Muscle layer of colon (tissue), 2 donors: Measurements from ENCODE around the gene PRR3.
"Not testable (repeated sequence)": the region's sequence is repeated elsewhere in the genome, so short reads cannot be mapped to it uniquely, and the experiment has no call there.

Experiments used
- H3K27ac ChIP-seq: one replicate; pipeline ENCODE4 v1.7.0; 2013; ENCODE audit warnings: low read depth, mild to moderate bottlenecking, low read length, moderate library complexity
- H3K27me3 ChIP-seq, 2 donors: one replicate each; pipeline ENCODE4 v1.7.0; 2013; ENCODE audit warnings: low read length in 2 of 2, mild to moderate bottlenecking in 2 of 2; ENCODE audit not compliant: insufficient read depth in 2 of 2, control insufficient read depth in 1 of 2
- H3K36me3 ChIP-seq: one replicate; pipeline ENCODE4 v1.7.0; 2013; ENCODE audit warnings: mild to moderate bottlenecking, low read length; ENCODE audit not compliant: insufficient read depth
- H3K4me1 ChIP-seq: one replicate; pipeline ENCODE4 v1.7.0; 2013; ENCODE audit warnings: mild to moderate bottlenecking, low read length; ENCODE audit not compliant: insufficient read depth
- H3K4me3 ChIP-seq, 2 donors: one replicate each; pipeline ENCODE4 v1.7.0; 2013; ENCODE audit warnings: low read length in 2 of 2, low read depth in 1 of 2, mild to moderate bottlenecking in 1 of 2, moderate library complexity in 1 of 2
- H3K9ac ChIP-seq: one replicate; pipeline ENCODE4 v1.7.0; 2013; ENCODE audit warnings: low read length
- H3K9me3 ChIP-seq: one replicate; pipeline ENCODE4 v1.7.0; 2013; ENCODE audit warnings: mild to moderate bottlenecking, low read length
- donor health status: abdominal sarcoma.
- donor health status: Adenocarcinoma of cecum.

PRR3 gene

GRCh38 chr6:30583921-30584320 lies 26.8 kb downstream of the PRR3 start:
- Histone ChIP-seq H3K4me1 (no peaks in the 10 kb centered on the region), H3K36me3 (peaks cover 82% of the 10 kb centered on the region), H3K9me3 (no peaks in the 10 kb centered on the region), H3K9ac (no peak overlapping the region), H3K4me3 (no peak overlapping the region), H3K27ac (no peak overlapping the region), H3K27me3 (no peaks in the 10 kb centered on the region)

- no peaks in the 10 kb centered on the region for H3K9me3 ChIP-seq
- peaks cover 4% of the 10 kb centered on the region for H3K4me1 ChIP-seq
- no peak overlapping the region for H3K27ac ChIP-seq
- no peaks in the 10 kb centered on the region for H3K27me3 ChIP-seq
- H3K4me3 ChIP-seq: no peak overlapping the region
- peaks cover 73% of the 10 kb centered on the region for H3K36me3 ChIP-seq
- no peak overlapping the region for H3K9ac ChIP-seq
Measured at GRCh38 chr6:30589754-30590358, 32.8 kb downstream of the PRR3 start.

GRCh38 chr6:30590509-30590908 lies 33.4 kb downstream of the PRR3 start:
- Histone ChIP-seq H3K27ac (no peak overlapping the region), H3K9me3 (no peaks in the 10 kb centered on the region), H3K4me3 (no peak overlapping the region), H3K36me3 (peaks cover 69% of the 10 kb centered on the region), H3K4me1 (peaks cover 4% of the 10 kb centered on the region), H3K9ac (no peak overlapping the region), H3K27me3 (no peaks in the 10 kb centered on the region)

DNA sequence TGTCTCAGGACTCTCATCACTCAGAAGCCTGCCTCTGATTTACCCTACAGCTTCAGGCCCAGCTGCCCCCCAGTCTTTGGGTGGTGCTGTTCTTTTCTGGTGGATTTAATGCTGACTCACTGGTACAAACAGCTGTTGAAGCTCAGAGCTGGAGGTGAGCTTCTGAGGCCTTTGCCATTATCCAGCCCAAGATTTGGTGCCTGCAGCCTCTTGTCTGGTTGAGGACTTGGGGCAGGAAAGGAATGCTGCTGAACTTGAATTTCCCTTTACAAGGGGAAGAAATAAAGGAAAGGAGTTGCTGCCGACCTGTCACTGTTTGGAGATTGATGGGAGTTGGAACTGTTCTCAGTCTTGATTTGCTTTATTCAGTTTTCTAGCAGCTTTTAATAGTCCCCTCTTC lies 33.9 kb downstream of the PRR3 start:
- Histone ChIP-seq H3K4me1 (peaks cover 4% of the 10 kb centered on the region), H3K36me3 (peaks cover 64% of the 10 kb centered on the region), H3K27ac (no peak overlapping the region), H3K9me3 (no peaks in the 10 kb centered on the region), H3K27me3 (no peaks in the 10 kb centered on the region), H3K4me3 (no peak overlapping the region), H3K9ac (no peak overlapping the region)

GRCh38 chr6:30592287-30592686 lies 35.2 kb downstream of the PRR3 start:
- H3K9ac ChIP-seq: no peak overlapping the region
- H3K4me1 ChIP-seq: peaks cover 4% of the 10 kb centered on the region
- H3K27ac ChIP-seq: no peak overlapping the region
- no peak overlapping the region for H3K4me3 ChIP-seq
- H3K9me3 ChIP-seq: no peaks in the 10 kb centered on the region
- H3K27me3 ChIP-seq: no peaks in the 10 kb centered on the region
- peaks cover 53% of the 10 kb centered on the region for H3K36me3 ChIP-seq

DNA sequence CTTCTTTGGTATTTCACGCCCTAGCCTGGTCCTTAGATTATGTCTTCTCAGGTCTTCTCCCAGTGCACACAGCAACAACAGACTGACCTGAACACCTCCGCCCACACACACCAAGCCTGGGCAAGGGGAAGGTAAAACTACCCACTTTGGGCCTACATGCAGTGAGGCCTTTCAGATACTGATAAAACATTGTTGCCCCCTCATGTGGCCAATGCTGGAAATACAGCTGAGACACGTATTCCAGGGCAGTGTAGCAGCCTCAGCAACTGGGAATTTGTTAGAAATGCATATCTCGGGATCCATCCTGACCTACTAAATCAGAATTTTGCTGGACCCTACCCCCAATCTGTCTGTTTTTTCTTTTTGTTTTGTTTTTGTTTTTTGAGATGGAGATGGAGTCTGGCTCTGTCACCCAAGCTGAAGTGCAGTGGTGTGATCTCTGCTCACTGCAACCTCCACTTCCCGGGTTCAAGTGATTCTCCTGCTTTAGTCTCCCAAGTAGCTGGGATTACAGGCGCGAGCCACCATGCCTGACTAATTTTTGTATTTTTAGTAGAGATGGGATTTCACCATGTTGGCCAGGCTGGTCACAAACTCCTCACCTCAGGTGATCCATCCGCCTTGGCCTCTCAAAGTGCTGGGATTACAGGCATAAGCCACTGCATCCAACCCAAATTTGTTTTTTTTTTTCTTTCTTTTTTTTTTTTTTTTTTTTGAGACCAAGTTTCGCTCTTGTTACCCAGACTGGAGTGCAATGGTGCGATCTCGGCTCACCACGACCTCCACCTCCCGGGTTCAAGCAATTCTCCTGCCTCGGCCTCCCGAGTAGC lies 40.4 kb downstream of the PRR3 start:
- H3K36me3 ChIP-seq: peaks cover 38% of the 10 kb centered on the region
- H3K9me3 ChIP-seq, H3K27me3 ChIP-seq, H3K4me1 ChIP-seq, H3K27ac ChIP-seq, H3K4me3 ChIP-seq, H3K9ac ChIP-seq: not testable (repeated sequence)

DNA sequence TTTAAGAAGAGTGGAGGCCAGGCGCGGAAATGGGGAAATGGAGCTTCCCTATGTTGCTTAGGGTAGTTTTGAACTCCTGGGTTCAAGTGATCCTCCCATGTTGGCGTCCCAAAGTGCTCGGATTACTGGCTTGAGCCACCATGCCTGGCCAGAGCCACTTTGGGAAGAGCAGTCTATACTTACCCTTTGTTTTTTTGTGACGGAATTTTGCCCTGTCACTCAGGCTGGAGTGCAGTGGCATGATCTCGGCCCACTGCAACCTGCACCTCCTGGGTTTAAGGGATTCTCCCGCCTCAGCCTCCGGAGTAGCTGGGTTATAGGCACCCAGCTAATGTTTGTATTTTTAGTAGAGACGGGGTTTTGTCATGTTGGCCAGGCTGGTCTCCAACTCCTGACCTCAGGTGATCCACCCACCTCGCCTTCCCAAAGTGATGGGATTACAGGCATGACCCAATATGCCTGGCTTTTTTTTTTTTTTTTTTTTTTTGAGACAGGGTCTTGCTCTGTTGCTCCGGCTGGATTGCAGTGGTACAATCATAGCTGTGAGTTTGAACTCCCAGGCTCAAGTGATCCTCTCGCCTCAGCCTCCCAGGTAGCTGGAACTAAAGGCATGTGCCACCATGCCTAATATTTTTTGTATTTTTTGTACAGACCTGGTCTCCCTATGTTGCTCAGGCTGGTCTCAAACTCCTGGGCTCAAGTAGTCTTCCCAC lies 42.0 kb downstream of the PRR3 start:
- Histone ChIP-seq H3K27ac (no peak overlapping the region), H3K4me3 (no peak overlapping the region), H3K27me3 (no peaks in the 10 kb centered on the region), H3K4me1 (no peaks in the 10 kb centered on the region), H3K9me3 (no peaks in the 10 kb centered on the region), H3K9ac (no peak overlapping the region), H3K36me3 (peaks cover 49% of the 10 kb centered on the region)

GRCh38 chr6:30599625-30600324 lies 42.7 kb downstream of the PRR3 start:
- Histone ChIP-seq H3K9ac (no peak overlapping the region), H3K27me3 (no peaks in the 10 kb centered on the region), H3K27ac (no peak overlapping the region), H3K4me3 (no peak overlapping the region), H3K36me3 (peaks cover 49% of the 10 kb centered on the region), H3K4me1 (no peaks in the 10 kb centered on the region), H3K9me3 (no peaks in the 10 kb centered on the region)

DNA sequence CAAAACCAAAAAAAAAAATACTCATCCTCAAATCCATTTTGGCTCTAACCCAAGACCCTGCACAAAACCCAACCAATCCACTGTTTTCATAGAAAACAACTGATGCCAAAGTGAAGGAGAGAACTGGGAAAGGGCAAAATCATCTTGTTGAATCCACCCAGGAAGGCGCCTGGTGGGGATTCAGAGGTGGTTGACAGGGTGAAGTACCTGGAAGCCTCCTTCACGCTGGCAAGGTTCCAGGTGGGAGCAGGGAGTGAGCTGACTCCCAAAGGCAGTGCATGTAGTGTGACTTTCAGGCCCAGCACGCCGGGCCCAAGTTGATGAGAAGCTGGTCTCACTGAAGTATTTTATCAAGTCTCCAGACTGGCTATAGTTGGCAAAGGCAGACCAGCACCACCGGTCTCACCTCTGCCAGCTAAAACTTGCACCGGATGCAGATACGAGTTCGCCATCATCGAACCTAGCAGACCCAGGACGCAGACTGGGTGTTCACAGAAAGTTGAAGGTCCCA lies 43.4 kb downstream of the PRR3 start:
- Histone ChIP-seq H3K4me1 (no peaks in the 10 kb centered on the region), H3K27ac (no peak overlapping the region), H3K36me3 (peaks cover 53% of the 10 kb centered on the region), H3K9me3 (no peaks in the 10 kb centered on the region), H3K27me3 (no peaks in the 10 kb centered on the region), H3K4me3 (no peak overlapping the region), H3K9ac (no peak overlapping the region)

DNA sequence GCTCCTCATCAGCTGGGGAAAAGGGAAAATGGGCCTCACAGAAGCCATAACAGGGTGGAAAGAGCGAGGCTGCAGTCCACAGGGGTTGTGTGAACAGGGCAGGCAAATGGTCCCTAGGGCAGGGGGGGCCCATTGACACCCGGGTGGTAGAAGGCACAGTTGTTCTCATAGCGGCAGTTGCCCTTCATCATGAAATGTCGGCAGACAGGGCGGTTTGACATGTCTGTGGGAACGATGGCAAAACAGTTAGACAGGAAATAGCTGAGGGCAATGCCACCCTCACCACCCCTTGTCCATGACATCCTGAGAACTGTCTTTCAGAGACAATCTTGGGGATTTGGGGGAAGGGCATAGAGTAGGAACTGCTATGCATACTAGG lies 44.3 kb downstream of the PRR3 start:
- H3K27ac ChIP-seq: no peak overlapping the region
- H3K27me3 ChIP-seq: no peaks in the 10 kb centered on the region

More for the DNA sequence above, 44.3 kb downstream of the PRR3 start:
- H3K4me1 ChIP-seq: no peaks in the 10 kb centered on the region
- H3K36me3 ChIP-seq: peaks cover 62% of the 10 kb centered on the region
- H3K4me3 ChIP-seq: no peak overlapping the region
- H3K9me3 ChIP-seq: no peaks in the 10 kb centered on the region
- H3K9ac ChIP-seq: no peak overlapping the region
